BJ (cell line): ENCODE data around the gene TMEM222. TPM values are rescaled to one million over a fixed set of nuclear protein-coding genes. Genes with fewer than 3 reads are reported as not detected.

Source experiments
- CTCF ChIA-PET: fragments of 350-600 bp; formaldehyde crosslinking; extraction: SDS; loops from one replicate; lab custom pipeline; 2021; ENCODE audit warnings: antibody characterized with exemption, inconsistent platforms; lab: Yijun Ruan, JAX
- POLR2A ChIA-PET: fragments of 300-600 bp; sonication (Branson Sonifier 250); formaldehyde crosslinking; extraction: SDS; loops from one replicate; lab custom pipeline; 2021; ENCODE audit warnings: antibody characterized with exemption; lab: Charles Lee
- DNase-seq: peaks from one replicate; pipeline ENCODE4 v3.0.0-alpha.2; 2011; ENCODE audit warnings: low read depth
- H3K27me3 ChIP-seq: 2 replicates; pipeline ENCODE4 v1.6.0; 2011; ENCODE audit warnings: low read length; ENCODE audit not compliant: control insufficient read depth, insufficient read depth
- H3K36me3 ChIP-seq: 2 replicates; pipeline ENCODE4 v1.5.1; 2011; ENCODE audit warnings: low read length; ENCODE audit not compliant: control insufficient read depth, insufficient read depth
- H3K4me3 ChIP-seq: 2 replicates; pipeline ENCODE4 v1.5.1; 2011; ENCODE audit warnings: low read depth, mild to moderate bottlenecking, control low read depth, low read length
- CTCF ChIP-seq: IDR thresholded peaks from 2 replicates; pipeline ENCODE4 v1.5.1; 2011; ENCODE audit warnings: low read depth, mild to moderate bottlenecking, control low read depth, inconsistent platforms, low read length, moderate library complexity; ENCODE audit not compliant: insufficient read depth
- polyA plus RNA-seq: library from polyadenylated mRNA; depleted of rRNA; stranded (reverse); fragments of >200 nt; gene quantifications from 2 replicates; pipeline ENCODE4 v1.2.3, GENCODE V29; 2011

TMEM222 gene
- polyA plus RNA-seq, 1 experiment = 76.2 TPM

- ChIA-PET CTCF (interaction anchor here (0.6 to 18.3 kb wide), 50 partner anchors 9 to 492 kb away, joined by 3 to 353 read pairs (median 4); partner anchors contain the start of genes AHDC1, CD164L2, GPR3 and MAP3K6), POLR2A (interaction anchor here (0.5 kb wide), 1 partner anchor 103 kb away, joined by 4 read pairs; no protein-coding TSS in a partner anchor)
- no peak for DNase-seq
These were observed 25.1 kb upstream of the TMEM222 start for GRCh38 chr1:27296773-27297291.

GRCh38 chr1:27297903-27298302 lies 24.1 kb upstream of the TMEM222 start:
- Histone ChIP-seq H3K27me3 (no peaks in the 10 kb centered on the region), H3K4me3 (no peak overlapping the region), H3K36me3 (peaks cover 15% of the 10 kb centered on the region)
- CTCF ChIA-PET = interaction anchor here (0.5 to 18.3 kb wide), 18 partner anchors 13 to 308 kb away, joined by 3 to 353 read pairs (median 48); partner anchors contain the start of genes AHDC1, CD164L2, GPR3 and MAP3K6
- POLR2A ChIA-PET = no interaction called here
- DNase-seq = no peak
- TF ChIP-seq CTCF = no peak

More at GRCh38 chr1:27296773-27297291, 25.1 kb upstream of the TMEM222 start:
- Histone ChIP-seq H3K36me3 (peaks cover 14% of the 10 kb centered on the region), H3K27me3 (no peaks in the 10 kb centered on the region), H3K4me3 (no peak overlapping the region)
- peak; percentile 82 for TF ChIP-seq CTCF

GRCh38 chr1:27298632-27299384 lies 23.2 kb upstream of the TMEM222 start:
- H3K4me3 ChIP-seq = no peak overlapping the region

GRCh38 chr1:27299385-27300271 lies 22.3 kb upstream of the TMEM222 start:
- POLR2A ChIA-PET = interaction anchor here (0.6 to 1.7 kb wide), 6 partner anchors 38 to 1344 kb away, joined by 3 to 15 read pairs (median 5); partner anchors contain the start of genes MAP3K6 and TAF12
- no peak overlapping the region for H3K4me3 ChIP-seq
- H3K27me3 ChIP-seq = no peaks in the 10 kb centered on the region
- peaks cover 11% of the 10 kb centered on the region for H3K36me3 ChIP-seq
- TF ChIP-seq CTCF = no peak
- DNase-seq = peak; percentile 96
- CTCF ChIA-PET = interaction anchor here (0.5 to 18.3 kb wide), 41 partner anchors 9 to 1501 kb away, joined by 3 to 353 read pairs (median 6); partner anchors contain the start of genes AHDC1, CD164L2, FCN3 and GPR3

More at GRCh38 chr1:27298632-27299384, 23.2 kb upstream of the TMEM222 start:
- DNase-seq = no peak
- CTCF ChIA-PET = interaction anchor here (0.5 to 18.3 kb wide), 27 partner anchors 9 to 1502 kb away, joined by 3 to 353 read pairs (median 16); partner anchors contain the start of genes AHDC1, CD164L2, GPR3 and MAP3K6
- POLR2A ChIA-PET = interaction anchor here (0.6 to 1.7 kb wide), 4 partner anchors 37 to 361 kb away, joined by 3 to 5 read pairs (median 4); partner anchors contain the start of gene MAP3K6
- Histone ChIP-seq H3K36me3 (peaks cover 15% of the 10 kb centered on the region), H3K27me3 (no peaks in the 10 kb centered on the region)
- no peak for TF ChIP-seq CTCF
